HG03025 (cell line): ENCODE measurements around the gene ATP2B1.
A peak's percentile ranks its signal among the peaks of the same experiment; 100 is the strongest.
"Not testable (repeated sequence)": the region's sequence is repeated elsewhere in the genome, so short reads cannot be mapped to it uniquely, and the experiment has no call there.

Experiments
- ATAC-seq: cut with Tn5 transposase; IDR thresholded peaks from one replicate; pipeline ENCODE4 v1.9.1; 2021; ENCODE audit warnings: mild to moderate bottlenecking, moderate library complexity; ENCODE audit not compliant: unreplicated experiment, low FRiP score

The ATP2B1 gene

DNA sequence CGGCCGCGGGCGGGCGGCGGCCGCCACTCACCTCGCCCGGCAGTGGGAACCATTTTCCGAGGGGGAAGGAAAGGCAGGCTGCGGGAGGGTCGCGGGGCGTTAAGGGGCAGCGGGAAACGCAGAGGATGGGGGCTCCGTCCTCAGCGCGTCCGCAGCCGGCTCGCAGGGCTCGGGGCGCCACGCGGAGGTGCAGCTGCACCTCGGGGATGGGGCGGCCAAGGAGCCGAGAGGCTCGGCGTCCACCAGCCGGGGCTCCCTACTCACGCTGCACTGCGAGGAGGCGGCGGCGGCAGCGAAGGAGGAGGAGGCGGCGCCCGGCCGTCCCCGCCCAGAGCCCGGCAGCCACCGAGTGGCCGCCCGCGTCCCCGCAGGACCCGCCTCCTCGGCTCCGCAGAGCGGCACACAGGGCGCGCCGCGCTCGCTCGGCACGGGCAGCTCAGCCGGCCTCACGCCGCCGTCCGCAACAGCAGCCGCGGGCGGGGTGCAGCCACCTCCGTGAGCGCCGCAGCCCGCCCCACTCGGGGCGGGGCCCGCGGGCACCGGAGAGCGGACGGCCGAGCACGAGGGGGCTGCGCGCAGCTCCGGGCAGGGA, at the start of gene ATP2B1:
Gene ATP2B1 (minus strand): TSS at position 274 of the 592 bp plus-strand sequence. CDS start 52,952 bp downstream, outside the sequence.
- ATAC-seq = peak; percentile 60

DNA sequence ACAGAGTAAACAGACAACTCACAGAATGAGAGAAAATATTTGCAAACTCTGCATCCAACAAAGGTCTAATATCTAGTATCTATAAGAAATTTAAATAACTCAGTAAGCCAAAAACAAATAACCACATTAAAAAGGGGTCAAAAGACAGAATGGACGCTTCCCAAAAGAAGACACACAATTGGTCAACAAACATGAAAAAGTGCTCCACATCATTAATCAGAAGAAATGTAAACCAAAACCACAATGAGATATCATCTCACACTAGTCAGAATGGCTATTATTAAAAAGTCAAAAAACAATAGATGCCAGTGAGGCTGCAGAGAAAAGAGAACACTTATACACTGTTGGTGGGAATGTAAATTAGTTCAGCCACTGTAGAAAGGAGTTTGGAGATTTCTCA, 49.3 kb upstream of the ATP2B1 start:
- not testable (repeated sequence) for ATAC-seq

DNA sequence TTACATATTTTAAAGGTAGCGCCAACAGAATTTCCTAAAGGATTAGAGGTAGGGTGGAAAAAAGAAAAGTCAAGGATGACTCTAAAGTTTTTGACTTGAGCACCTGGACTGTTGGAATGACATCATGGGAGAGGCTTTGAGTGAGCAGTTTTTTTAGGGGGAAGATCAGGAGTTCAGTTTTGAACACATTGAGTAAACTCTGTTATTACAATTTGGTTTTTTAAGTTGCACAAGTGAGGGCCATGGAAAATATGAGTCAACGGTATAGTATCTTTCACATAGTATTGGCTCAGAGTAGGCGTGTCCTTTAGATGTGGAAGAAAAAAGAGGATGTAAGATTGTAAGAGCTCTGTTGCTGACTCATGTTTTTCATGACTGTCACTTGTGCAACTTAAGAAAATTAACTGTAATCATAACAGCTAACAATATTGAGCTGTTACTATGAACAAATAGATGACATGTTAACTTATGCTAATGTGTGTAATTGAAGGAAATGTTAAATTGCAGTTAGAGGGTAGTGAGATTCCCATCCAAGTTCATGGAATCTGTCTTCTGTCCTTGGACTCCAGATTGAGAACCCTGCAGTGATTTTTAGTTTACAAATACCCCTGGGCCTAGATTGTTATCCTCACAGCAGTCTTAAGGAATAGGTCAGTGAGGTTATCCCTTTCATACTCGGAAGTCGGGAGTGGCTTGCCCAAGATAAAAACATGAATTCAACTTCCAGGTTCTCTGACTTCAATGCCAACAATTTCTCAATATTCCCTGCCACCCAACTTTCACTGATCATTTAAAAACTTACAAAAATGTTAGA, 48.2 kb upstream of the ATP2B1 start:
- ATAC-seq = peak; percentile 90

DNA sequence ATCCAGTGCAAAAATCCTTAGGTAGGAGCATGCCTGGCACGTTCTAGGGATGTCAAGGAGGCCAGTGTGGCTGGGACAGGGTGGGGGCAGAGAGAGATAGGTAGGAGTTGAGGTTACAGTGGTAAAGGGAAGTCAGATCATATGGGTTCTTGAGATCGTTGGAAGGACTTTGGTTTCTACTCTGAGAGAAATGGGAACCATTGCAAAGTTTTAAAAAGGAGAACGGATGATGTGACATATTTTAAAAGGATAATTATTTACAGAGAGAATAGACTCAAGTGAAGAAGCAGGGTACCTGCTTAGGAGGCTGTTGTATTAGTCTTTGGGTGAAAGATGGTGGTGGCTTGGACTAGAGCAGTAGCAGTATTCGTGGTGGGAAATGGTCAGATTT, 47.6 kb upstream of the ATP2B1 start:
- ATAC-seq = no peak

DNA sequence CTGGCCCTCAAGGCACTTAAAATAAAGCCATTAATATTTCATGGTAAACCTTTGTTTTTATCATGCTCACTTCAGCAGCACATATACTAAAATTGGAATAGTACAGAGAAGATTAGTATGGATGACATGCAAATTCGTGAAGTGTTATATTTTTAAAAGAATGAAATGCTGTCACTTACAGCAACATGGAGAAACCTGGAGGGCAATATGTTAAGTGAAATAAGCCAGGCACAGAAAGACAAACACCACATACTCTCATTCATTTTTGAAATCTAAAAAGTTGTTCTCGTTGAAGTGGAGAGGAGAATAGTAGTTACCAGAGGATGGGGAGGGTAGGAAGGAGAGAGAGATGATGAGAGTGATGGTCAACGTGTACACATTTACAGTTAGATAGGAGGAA, 45.4 kb upstream of the ATP2B1 start:
- no peak for ATAC-seq

DNA sequence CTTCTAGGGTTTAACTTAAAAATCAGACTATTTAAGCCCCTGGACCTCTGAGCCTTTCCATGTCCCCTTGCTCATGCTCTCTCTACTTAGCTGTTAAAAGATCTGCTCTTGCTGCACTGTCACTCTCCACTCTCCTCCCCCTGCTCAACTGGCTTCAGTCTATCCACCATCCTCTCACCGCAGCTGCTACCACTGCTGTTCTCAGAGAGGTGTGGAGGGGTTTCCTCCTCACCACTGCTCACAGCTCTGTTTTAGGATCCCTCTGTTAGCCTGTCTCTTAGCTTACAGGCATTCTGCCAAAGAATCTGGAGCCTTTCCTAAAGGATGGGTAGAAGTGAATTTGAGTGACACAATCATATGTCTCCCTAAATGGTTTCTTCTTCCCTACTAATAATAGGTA, 43.7 kb upstream of the ATP2B1 start:
- peak; percentile 38 for ATAC-seq

DNA sequence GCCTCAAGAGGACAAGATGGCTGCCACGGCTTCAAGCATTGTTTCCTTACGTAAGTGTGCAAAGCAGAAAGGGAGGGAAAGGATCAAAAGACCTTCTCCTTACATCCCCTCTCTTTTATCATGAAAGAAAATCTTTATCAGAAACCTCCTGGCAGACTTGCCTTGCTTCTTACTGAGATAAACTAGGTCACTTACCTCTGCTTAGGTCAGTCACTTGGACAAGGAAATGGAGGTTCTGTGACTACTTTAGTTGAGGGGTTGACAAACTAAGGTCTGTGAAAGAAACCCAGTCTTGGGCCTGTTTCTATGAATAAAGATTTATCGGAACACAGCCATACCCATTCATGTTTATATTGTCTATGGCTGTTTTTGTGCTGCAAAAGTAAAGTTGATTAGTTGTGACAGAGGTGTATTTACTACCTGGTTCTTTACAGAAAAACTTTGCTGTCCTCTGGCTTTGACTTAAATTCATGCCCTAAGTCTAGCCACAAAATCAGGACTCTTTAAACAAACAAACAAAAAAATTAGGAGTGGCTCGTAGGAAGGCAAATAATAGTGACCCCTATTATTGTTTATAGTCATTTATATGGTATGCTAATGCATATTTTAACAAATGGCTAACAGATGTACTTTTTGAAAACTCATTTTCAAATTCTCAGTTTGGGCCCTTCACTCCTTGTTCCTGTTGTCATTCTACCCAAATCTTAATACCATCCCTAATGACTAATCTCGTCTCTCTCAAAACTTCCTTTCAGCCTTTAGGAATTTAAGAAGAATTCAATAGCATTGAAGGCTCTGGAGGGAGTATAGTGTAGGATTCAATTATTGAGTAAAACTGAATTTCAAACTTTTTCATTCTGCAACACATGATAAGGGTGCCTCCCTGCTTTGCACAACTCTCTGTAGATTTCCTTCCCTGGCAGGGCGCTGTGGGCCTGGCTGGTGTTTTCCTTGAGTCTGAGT, 42.0 kb upstream of the ATP2B1 start:
- no peak for ATAC-seq

DNA sequence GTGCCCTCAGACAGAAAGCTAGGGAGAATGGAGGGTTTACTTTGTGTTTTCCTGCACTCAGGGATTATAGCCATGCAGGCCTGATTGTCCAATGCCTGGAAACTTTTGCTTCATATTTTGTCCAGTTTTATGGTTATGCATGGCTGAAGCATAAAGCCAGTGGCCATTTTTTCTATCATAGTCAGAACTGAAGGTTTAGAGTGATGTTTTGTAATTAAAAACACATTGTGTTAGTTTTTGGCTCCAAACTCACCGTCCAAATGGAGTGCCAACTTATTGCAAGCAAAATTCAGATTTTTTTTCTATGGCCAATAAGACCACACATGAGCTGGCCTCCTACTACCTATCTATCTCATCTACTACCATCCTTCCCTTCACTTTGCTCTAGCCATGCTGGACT, 40.2 kb upstream of the ATP2B1 start:
- no peak for ATAC-seq

DNA sequence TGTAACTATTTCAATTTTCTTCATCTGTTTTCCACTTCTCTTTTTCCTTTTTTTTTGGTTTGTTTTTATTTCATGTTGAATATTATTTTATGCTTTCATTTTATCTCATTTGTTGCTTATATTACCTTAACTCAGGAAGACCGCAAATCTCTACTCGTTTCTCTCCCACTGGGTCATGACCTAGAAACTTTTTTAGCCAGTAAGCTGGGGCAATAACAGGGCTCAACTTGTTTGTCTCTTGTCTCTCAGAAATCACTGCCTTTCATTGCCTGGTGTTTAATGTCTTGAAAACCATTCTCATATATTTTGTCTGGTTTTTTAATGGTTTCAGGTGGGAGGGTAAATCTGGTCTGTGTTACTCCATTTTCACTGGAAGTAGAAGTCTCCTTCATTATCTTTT, 36.6 kb upstream of the ATP2B1 start:
- no peak for ATAC-seq

DNA sequence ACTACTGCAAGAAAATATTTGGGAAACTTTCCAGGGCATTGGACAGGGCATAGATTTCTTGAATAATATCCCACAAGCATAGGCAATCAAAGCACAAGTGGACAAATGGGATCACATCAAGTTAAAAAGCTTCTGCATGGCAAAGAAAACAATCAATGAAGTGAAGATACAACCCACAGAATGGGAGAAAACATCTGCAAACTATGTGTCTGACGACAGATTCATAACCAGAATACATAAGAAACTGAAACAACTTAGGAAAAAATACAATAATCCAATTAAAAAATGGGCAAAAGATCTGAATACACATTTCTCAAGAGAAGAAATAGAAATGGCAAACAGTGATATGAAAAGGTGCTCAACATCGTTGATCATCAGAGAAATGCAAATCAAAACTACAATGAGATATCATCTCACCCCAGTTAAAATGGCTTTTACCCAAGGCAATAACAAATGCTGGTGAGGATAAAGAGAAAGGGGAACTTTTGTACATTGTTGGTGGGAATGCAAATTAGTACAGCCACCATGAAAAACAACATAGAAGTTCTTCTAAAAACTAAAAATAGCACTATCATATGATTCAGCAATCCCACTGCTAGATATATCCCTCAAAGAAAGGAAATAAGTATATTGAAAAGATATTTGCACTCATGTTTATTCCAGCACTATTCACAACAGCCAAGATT, 33.8 kb upstream of the ATP2B1 start:
- ATAC-seq = no peak

DNA sequence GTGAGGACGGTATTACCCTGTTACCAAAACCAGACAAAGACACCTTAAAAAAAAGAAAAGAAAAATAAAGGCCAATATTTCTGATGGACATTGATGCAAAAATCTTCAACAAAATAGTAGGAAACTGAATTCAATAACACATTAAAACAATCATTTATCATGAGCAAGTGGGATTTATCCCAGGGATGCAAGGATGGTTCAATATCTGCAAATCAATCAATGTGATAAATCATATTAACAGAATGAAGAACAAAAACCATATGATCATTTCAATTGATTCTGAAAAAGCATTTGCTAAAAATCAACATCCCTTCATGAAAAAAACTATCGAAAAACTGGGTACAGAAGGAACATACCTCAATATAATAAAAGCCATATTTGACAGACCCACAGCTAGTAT, 32.3 kb upstream of the ATP2B1 start:
- no peak for ATAC-seq

DNA sequence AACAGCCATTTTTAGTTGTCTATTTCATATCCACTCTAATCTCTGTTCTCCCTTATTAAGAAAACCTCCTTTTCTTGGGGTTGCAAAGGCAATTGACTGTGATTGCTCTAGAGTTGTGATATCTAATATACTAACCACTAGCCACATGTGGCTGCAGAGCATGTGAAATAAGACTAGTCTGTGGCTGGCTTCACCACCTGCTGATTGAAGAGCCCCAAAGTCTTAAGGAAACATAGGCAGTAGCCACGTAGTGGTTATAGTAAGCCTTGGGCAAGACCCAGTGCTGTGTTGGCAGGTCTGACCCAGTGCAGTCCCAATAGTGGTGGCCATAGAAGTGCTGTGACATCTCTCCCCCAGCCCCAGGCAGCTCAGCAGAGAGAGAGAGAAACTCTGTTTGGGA, 28.4 kb upstream of the ATP2B1 start:
- ATAC-seq = no peak

DNA sequence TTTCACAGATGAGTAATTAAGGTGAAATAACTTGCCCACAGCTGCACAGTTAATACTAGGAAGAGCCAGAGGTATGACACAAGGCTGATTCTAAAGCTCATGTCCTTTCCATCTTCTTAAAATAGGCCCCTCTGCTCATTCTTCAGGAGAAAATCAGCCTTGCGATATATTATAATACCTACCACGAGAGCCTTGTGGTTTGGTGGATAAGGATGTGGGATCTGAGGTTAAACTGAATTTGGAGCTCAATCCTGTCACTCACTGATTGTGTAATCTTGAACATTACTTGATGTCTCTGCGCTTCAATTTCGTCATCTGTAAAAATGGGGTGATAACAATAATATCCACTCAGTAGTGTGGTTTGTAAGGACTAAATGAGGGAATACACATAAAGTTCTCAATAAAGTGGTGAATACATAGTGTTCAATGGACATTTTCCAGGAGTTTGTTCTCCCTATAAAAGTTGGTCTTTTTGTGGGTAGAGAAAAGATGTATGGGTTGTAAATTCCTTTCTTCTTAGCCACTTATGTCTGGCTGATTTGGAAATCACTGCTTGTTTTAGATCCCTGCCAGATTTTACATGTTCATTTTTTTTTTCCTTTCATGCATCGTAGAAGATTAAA, 25.1 kb upstream of the ATP2B1 start:
- ATAC-seq = no peak

DNA sequence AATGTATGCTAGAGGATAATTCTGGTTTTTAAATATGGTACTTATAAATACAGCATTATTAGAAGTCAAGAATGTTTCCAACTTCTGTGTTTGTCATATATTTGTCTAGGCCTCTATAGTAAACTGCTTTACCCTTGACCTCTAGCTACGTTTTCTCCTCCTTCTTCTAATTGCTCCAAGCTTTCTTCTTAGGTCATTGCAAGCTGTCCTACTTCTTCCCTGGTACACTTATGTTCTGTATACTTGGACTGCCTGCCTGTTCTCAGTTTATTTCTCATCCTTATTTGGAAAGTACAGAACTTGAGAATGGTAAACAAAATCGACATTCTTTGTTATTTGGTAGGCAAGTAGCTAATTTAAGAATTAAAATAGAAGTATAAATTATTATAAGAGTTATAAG, 23.9 kb upstream of the ATP2B1 start:
- ATAC-seq = no peak

DNA sequence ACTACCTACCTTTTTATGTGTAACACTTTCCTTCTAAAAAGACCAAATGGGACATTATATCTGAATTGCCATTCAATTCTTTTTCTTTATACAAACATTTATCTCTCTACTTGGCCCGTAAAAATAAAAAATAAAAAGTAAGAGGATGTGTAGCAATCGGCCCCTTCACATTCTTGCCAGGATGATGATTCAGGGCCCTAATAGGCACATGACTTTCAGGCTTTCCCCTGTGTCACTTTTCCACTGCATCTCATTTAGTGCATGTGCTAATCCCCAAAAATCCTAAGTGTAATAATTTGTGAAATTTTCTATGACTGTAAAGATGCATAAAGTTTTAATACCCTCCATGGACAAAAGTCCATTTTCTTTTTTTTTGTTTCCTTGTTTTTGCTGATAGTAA, 23.0 kb upstream of the ATP2B1 start:
- no peak for ATAC-seq

DNA sequence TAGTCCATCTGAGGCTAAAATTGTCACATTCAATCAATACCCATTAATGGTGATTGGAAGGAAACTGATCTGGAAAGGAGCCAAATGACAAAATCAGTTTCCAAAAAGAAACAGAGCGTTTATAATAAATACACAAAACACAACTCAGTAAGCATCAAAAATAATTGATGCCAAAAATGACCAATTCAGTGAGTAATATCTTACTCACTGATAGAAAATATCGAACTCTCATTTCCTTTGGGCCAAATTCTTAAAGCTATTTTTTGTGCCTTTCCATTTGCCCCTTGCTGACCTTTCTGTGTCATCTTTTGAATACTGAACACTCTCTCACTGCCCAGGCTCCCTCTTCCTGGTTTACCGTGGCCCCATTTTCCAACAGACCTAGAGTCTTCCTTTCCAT, 22.5 kb upstream of the ATP2B1 start:
- ATAC-seq = no peak

DNA sequence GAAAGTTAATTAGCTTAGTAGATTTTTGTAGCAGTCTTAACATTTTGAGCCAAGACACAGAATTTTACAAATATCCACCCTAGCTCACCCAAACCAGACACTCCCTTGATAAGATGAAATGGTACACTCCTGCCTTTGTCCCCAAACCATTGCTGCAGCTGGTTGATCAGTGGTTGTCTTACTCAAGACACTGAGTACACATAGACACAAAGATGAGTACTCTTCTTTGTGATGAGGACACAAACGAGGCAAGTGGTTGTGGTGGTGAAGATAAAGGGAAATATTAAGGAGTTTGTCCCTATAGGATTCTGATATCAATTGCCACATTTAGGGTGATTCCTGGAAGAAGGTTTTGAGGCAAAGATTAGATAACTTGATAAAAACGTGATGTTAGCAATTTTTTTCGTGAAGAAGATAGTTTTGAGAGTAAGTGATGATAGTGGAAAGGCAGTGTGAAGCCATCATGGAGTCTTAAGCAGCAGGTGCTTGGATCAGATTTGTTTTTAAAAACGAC, 21.4 kb upstream of the ATP2B1 start:
- no peak for ATAC-seq

DNA sequence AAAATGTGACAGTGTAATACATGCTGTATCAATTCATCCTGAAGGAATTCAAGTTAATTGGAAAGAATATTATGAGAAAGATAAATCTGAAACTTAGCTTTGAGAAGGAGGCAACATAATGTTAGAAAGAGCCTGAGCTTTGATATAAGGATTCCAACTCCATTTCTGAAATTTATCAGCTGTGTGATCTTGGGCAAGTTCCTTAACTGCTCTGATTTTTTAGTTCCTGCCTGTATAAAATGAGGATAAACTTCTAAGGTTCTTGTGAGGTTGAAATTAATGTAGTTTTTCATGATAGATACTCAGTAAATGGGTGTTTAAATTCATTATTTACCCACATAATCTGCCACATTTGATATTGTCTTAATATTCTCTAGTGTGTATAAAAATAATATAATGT, 14.6 kb upstream of the ATP2B1 start:
- ATAC-seq = no peak

DNA sequence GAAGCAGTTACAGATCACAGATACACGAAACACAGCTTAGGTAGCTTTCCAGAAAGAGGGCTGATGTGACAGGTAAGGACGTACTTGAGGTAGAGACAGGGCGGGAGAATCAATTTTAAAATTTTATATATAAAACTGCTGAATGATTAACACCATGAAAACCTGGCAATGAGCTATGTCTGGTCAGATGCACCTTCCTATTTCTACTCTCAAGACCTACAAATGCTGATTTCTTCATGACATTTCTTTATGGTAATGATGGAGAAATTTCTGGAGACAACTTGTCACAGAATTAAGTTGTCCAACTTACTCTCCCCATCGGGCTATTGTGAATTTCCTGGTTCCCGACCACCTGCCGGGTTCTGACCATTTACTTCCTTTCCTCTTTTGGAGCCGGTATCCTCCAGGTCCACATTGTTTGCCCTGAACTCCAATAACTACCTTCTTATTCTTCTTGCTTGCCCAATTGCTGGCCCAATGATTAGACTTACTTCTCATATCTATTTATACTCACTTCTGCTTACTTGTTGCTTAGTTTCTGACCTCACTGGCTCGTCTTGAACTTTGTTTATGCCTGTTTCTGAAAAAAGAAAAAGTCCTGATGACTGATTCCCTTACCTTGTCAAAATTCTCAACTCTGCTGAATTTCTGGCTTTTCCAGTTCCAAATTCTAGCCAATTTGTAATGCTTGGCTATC, 12.8 kb upstream of the ATP2B1 start:
- ATAC-seq = peak; percentile 94
